ENCODE measurements around the gene BLVRB. TPM values are rescaled to one million over a fixed set of nuclear protein-coding genes. Genes with fewer than 3 reads are reported as not detected.
A peak's percentile ranks its signal among the peaks of the same experiment; 100 is the strongest.
"Not testable (repeated sequence)": the region's sequence is repeated elsewhere in the genome, so short reads cannot be mapped to it uniquely, and the experiment has no call there.

Gene BLVRB
- total RNA-seq, 1 donor from 2014 or later: 6.1 TPM

- peaks cover 6% of the 10 kb centered on the region for H3K36me3 Mint-ChIP-seq (ENCODE audit: low read depth)
- no peaks in the 10 kb centered on the region for H3K9me3 Mint-ChIP-seq
- H3K27ac Mint-ChIP-seq: no peak overlapping the region
- intact Hi-C loops (cut with micrococcal nuclease): no loop called here
- peaks cover 7% of the 10 kb centered on the region for H3K4me1 Mint-ChIP-seq (ENCODE audit: low read depth)
- H3K27me3 Mint-ChIP-seq (ENCODE audit: insufficient read depth): peaks cover 25% of the 10 kb centered on the region
- no peak overlapping the region for H3K4me3 Mint-ChIP-seq
- no peak for DNase-seq (ENCODE audit: low spot score)
Observed at GRCh38 chr19:40471111-40471510, 5.6 kb upstream of the BLVRB start.

GRCh38 chr19:40469011-40469410, 3.5 kb upstream of the BLVRB start:
- DNase-seq (ENCODE audit: low spot score): no peak
- Mint-ChIP-seq H3K9me3 (no peaks in the 10 kb centered on the region), H3K4me3 (no peak overlapping the region), H3K27me3 (ENCODE audit: insufficient read depth) (peaks cover 29% of the 10 kb centered on the region), H3K27ac (no peak overlapping the region), H3K36me3 (ENCODE audit: low read depth) (peaks cover 6% of the 10 kb centered on the region), H3K4me1 (ENCODE audit: low read depth) (peaks cover 25% of the 10 kb centered on the region)
- intact Hi-C loops (cut with micrococcal nuclease): loop anchor here (10.0 kb wide), 1 partner anchor 246 kb away; the partner anchor contains the start of genes COQ8B and ITPKC

GRCh38 chr19:40466985-40467734, 1.6 kb upstream of the BLVRB start, which contains the start of gene SPTBN4:
TSS of gene SPTBN4 (plus strand) at chr19:40467001. CDS start at chr19:40472622, 5,621 bp downstream.
- no peak for DNase-seq (ENCODE audit: low spot score)
- intact Hi-C loops (cut with micrococcal nuclease): loop anchor here (1.0 to 10.0 kb wide), 2 partner anchors 248 to 283 kb away; partner anchors contain the start of genes ACTMAP, COQ8B and ITPKC
- Mint-ChIP-seq H3K4me3 (peak within 1 kb of the TSS; percentile 77), H3K27ac (peak within 1 kb of the TSS; percentile 92), H3K36me3 (ENCODE audit: low read depth) (peaks cover 6% of the 10 kb centered on the region), H3K9me3 (no peaks in the 10 kb centered on the region), H3K27me3 (ENCODE audit: insufficient read depth) (peaks cover 29% of the 10 kb centered on the region), H3K4me1 (ENCODE audit: low read depth) (peaks cover 28% of the 10 kb centered on the region)

- intact Hi-C loops (cut with micrococcal nuclease): loop anchor here (1.0 to 10.0 kb wide), 2 partner anchors 248 to 284 kb away; partner anchors contain the start of genes ACTMAP, COQ8B and ITPKC
- peak; percentile 14 for DNase-seq (ENCODE audit: low spot score)
- Mint-ChIP-seq H3K4me1 (ENCODE audit: low read depth) (peaks cover 28% of the 10 kb centered on the region), H3K36me3 (ENCODE audit: low read depth) (peaks cover 6% of the 10 kb centered on the region), H3K9me3 (no peaks in the 10 kb centered on the region), H3K4me3 (peak overlapping the region; percentile 77), H3K27ac (peak overlapping the region; percentile 92), H3K27me3 (ENCODE audit: insufficient read depth) (peaks cover 29% of the 10 kb centered on the region)
Observed at GRCh38 chr19:40466219-40466984, 857 bp upstream of the BLVRB start.

- H3K4me3 Mint-ChIP-seq: peak overlapping the region; percentile 77
- DNase-seq (ENCODE audit: low spot score): peak; percentile 10
- peaks cover 28% of the 10 kb centered on the region for H3K4me1 Mint-ChIP-seq (ENCODE audit: low read depth)
- H3K27ac Mint-ChIP-seq: peak overlapping the region; percentile 92
- peaks cover 6% of the 10 kb centered on the region for H3K36me3 Mint-ChIP-seq (ENCODE audit: low read depth)
- intact Hi-C loops (cut with micrococcal nuclease): loop anchor here (1.0 to 10.0 kb wide), 11 partner anchors 21 to 494 kb away; partner anchors contain the start of genes AKT2, C19orf47, COQ8B and ITPKC
- H3K9me3 Mint-ChIP-seq: no peaks in the 10 kb centered on the region
- peaks cover 27% of the 10 kb centered on the region for H3K27me3 Mint-ChIP-seq (ENCODE audit: insufficient read depth)
Observed at GRCh38 chr19:40465025-40465556, 454 bp downstream of the BLVRB start.

GRCh38 chr19:40464059-40465024, 1.2 kb downstream of the BLVRB start:
- H3K4me3 Mint-ChIP-seq: peak overlapping the region; percentile 77
- peaks cover 27% of the 10 kb centered on the region for H3K27me3 Mint-ChIP-seq (ENCODE audit: insufficient read depth)
- DNase-seq (ENCODE audit: low spot score): peak; percentile 56
- H3K36me3 Mint-ChIP-seq (ENCODE audit: low read depth): peaks cover 6% of the 10 kb centered on the region
- no peaks in the 10 kb centered on the region for H3K9me3 Mint-ChIP-seq
- intact Hi-C loops (cut with micrococcal nuclease): loop anchor here (1.0 to 10.0 kb wide), 11 partner anchors 20 to 493 kb away; partner anchors contain the start of genes AKT2, C19orf47, COQ8B and ITPKC
- H3K27ac Mint-ChIP-seq: no peak overlapping the region
- peaks cover 28% of the 10 kb centered on the region for H3K4me1 Mint-ChIP-seq (ENCODE audit: low read depth)

- H3K4me1 Mint-ChIP-seq (ENCODE audit: low read depth): peaks cover 28% of the 10 kb centered on the region
- H3K36me3 Mint-ChIP-seq (ENCODE audit: low read depth); DNase-seq (ENCODE audit: low spot score); H3K27ac Mint-ChIP-seq; H3K9me3 Mint-ChIP-seq; H3K4me3 Mint-ChIP-seq: not testable (repeated sequence)
- intact Hi-C loops (cut with micrococcal nuclease): loop anchor here (2.0 to 10.0 kb wide), 2 partner anchors 179 to 251 kb away; partner anchors contain the start of genes AKT2, COQ8B and ITPKC
- H3K27me3 Mint-ChIP-seq (ENCODE audit: insufficient read depth): peaks cover 21% of the 10 kb centered on the region
Observed at GRCh38 chr19:40463587-40464037, 1.9 kb downstream of the BLVRB start.

- no peak overlapping the region for H3K4me3 Mint-ChIP-seq
- peaks cover 10% of the 10 kb centered on the region for H3K27me3 Mint-ChIP-seq (ENCODE audit: insufficient read depth)
- no peak for DNase-seq (ENCODE audit: low spot score)
- H3K9me3 Mint-ChIP-seq: no peaks in the 10 kb centered on the region
- peaks cover 6% of the 10 kb centered on the region for H3K36me3 Mint-ChIP-seq (ENCODE audit: low read depth)
- H3K27ac Mint-ChIP-seq: no peak overlapping the region
- peaks cover 28% of the 10 kb centered on the region for H3K4me1 Mint-ChIP-seq (ENCODE audit: low read depth)
- intact Hi-C loops (cut with micrococcal nuclease): loop anchor here (10.0 kb wide), 1 partner anchor 253 kb away; the partner anchor contains the start of genes COQ8B and ITPKC
Observed at GRCh38 chr19:40461669-40462221, 3.8 kb downstream of the BLVRB start.

- H3K4me1 Mint-ChIP-seq (ENCODE audit: low read depth): peaks cover 14% of the 10 kb centered on the region
- H3K36me3 Mint-ChIP-seq (ENCODE audit: low read depth): no peaks in the 10 kb centered on the region
- no peak for DNase-seq (ENCODE audit: low spot score)
- H3K27me3 Mint-ChIP-seq (ENCODE audit: insufficient read depth): peaks cover 1% of the 10 kb centered on the region
- intact Hi-C loops (cut with micrococcal nuclease): loop anchor here (10.0 kb wide), 1 partner anchor 255 kb away; the partner anchor contains the start of genes COQ8B and ITPKC
- H3K27ac Mint-ChIP-seq: no peak overlapping the region
- H3K4me3 Mint-ChIP-seq: no peak overlapping the region
- no peaks in the 10 kb centered on the region for H3K9me3 Mint-ChIP-seq
Observed at GRCh38 chr19:40460185-40460584, 5.4 kb downstream of the BLVRB start.

GRCh38 chr19:40458597-40458974, 7.0 kb downstream of the BLVRB start:
- intact Hi-C loops (cut with micrococcal nuclease): no loop called here
- Mint-ChIP-seq H3K4me3 (no peak overlapping the region), H3K4me1 (ENCODE audit: low read depth) (peaks cover 4% of the 10 kb centered on the region), H3K27ac (no peak overlapping the region), H3K27me3 (ENCODE audit: insufficient read depth) (no peaks in the 10 kb centered on the region), H3K9me3 (no peaks in the 10 kb centered on the region), H3K36me3 (ENCODE audit: low read depth) (no peaks in the 10 kb centered on the region)
- DNase-seq (ENCODE audit: low spot score): no peak

GRCh38 chr19:40457953-40458596, 7.5 kb downstream of the BLVRB start:
- H3K4me1 Mint-ChIP-seq (ENCODE audit: low read depth): peaks cover 3% of the 10 kb centered on the region
- no peaks in the 10 kb centered on the region for H3K36me3 Mint-ChIP-seq (ENCODE audit: low read depth)
- no peaks in the 10 kb centered on the region for H3K9me3 Mint-ChIP-seq
- H3K4me3 Mint-ChIP-seq: no peak overlapping the region
- DNase-seq (ENCODE audit: low spot score): no peak
- intact Hi-C loops (cut with micrococcal nuclease): no loop called here
- no peak overlapping the region for H3K27ac Mint-ChIP-seq
- H3K27me3 Mint-ChIP-seq (ENCODE audit: insufficient read depth): no peaks in the 10 kb centered on the region

Measured in activated T-helper 1 cell treated with anti-CD3 and anti-CD28 coated beads, Interleukin-12 subunit alpha, Interleukin-12 subunit beta, Interleukin-2, Interleukin-4 antibody, amounts not matched to agents 30 ng/mL and 10 ng/mL and 1 ng/mL, durations not matched to agents 14 hours and 24 hours and 36 hours (primary cell).